ENCODE measurements around the gene UGGT2. TPM values are rescaled to one million over a fixed set of nuclear protein-coding genes. Genes with fewer than 3 reads are reported as not detected.
"Not testable (repeated sequence)": the region's sequence is repeated elsewhere in the genome, so short reads cannot be mapped to it uniquely, and the experiment has no call there.

The UGGT2 gene
- total RNA-seq, 1 experiment from 2014 or later: 14.5 TPM

DNA sequence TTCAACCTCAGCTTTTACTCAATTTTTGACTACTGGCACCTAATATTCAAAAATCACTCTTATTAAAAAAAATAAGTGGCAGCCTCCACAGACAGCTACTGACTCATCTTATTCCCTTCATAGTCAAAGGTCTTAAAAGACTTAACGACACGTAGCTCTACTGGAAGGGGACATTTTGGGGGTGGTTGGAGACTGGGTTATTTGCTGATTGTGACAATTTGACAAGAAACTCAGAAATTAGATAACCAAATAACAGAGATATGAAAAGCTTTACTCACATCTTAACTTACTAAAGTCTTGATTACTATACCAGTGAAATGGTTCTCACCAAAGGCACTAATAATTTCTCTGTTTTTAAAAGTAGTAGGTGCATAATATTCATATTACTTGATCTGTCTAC is 25.7 kb downstream of the UGGT2 start:
- H3K36me3 ChIP-seq (replicated peaks; ENCODE audit: control insufficient read depth, insufficient read depth, low read length): peaks cover 2% of the 10 kb centered on the region
- DNase-seq: no peak
- no peak overlapping the region for H3K4me3 ChIP-seq (ENCODE audit: insufficient read depth, low read depth, low read length)
- no peaks in the 10 kb centered on the region for H3K27me3 ChIP-seq (ENCODE audit: control insufficient read depth, insufficient read depth, low read length)

DNA sequence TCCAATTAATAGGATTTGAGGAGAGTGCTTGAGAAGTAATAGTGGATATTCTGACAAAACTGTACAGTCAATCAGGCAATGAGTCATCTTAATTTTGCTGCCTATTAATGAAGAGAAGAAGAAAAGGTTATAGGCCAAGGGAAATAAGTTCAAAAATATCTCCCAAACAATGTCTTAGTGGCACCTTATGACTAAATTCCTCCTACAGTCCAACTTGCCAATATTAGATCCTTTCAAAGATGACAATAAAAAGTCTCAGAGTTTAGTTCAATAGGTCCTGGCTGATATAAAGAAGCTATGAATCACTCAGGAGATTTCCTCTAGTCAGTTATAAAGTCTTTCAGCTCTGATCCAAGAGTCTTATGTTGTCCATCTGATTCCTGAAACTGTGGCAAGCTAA is 27.9 kb downstream of the UGGT2 start:
- Histone ChIP-seq H3K4me3 (ENCODE audit: insufficient read depth, low read depth, low read length) (no peak overlapping the region), H3K27me3 (ENCODE audit: control insufficient read depth, insufficient read depth, low read length) (no peaks in the 10 kb centered on the region), H3K36me3 (replicated peaks; ENCODE audit: control insufficient read depth, insufficient read depth, low read length) (peaks cover 3% of the 10 kb centered on the region)
- no peak for DNase-seq

GRCh38 chr13:96020931-96021330 is 32.3 kb downstream of the UGGT2 start:
- H3K4me3 ChIP-seq (ENCODE audit: insufficient read depth, low read depth, low read length): no peak overlapping the region
- no peak for DNase-seq
- peaks cover 8% of the 10 kb centered on the region for H3K36me3 ChIP-seq (replicated peaks; ENCODE audit: control insufficient read depth, insufficient read depth, low read length)
- H3K27me3 ChIP-seq (ENCODE audit: control insufficient read depth, insufficient read depth, low read length): no peaks in the 10 kb centered on the region

- Histone ChIP-seq H3K4me3 (ENCODE audit: insufficient read depth, low read depth, low read length) (no peak overlapping the region), H3K36me3 (replicated peaks; ENCODE audit: control insufficient read depth, insufficient read depth, low read length) (peaks cover 8% of the 10 kb centered on the region), H3K27me3 (ENCODE audit: control insufficient read depth, insufficient read depth, low read length) (no peaks in the 10 kb centered on the region)
- DNase-seq: peak; percentile 52
These were observed 33.0 kb downstream of the UGGT2 start for GRCh38 chr13:96020155-96020575.

DNA sequence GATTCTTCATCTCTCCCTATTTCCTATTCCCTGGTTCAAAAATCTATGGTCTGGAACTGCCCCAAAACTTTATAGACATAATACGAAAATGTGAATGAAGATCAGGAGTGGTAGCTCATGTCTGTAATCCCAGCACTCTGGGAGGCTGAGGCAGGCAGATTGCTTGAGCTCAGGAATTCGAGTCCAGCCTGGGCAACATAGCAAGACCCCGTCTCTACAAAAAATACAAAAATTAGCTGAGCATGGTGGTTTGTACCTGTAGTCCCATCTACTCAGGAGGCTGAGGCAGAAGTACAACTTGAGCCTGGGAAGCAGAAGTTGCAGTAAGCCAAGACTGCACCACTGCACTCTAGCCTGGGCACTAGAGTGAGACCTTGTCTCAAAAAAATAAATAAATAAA is 35.1 kb downstream of the UGGT2 start:
- no peak for DNase-seq
- no peaks in the 10 kb centered on the region for H3K27me3 ChIP-seq (ENCODE audit: control insufficient read depth, insufficient read depth, low read length)

DNA sequence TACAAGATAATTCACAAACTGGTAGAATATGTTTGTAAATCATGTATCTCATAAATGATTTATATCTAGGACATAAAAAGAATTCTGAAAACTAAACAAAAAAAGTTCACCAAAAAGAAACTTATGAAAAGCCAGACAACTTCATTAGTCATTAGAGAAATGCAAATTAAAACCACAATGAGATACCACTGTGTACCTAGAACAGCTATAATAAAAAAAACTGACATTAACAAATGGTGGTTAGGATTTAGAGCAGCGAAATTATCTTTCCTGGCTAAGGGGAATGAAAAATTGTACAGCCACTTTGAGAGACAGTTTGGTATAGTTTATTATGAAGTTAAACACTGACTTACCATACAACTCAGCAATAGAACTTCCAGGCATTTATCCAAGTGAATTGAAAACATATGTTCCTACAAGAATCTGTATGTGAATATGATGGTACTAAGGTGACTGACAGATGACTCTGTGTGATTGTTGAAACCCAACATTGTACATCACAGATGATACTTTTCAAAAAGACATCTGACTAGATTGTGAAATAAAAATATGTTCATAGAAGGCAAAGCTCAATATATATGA is 41.8 kb downstream of the UGGT2 start:
- Histone ChIP-seq H3K4me3 (ENCODE audit: insufficient read depth, low read depth, low read length) (no peak overlapping the region), H3K27me3 (ENCODE audit: control insufficient read depth, insufficient read depth, low read length) (no peaks in the 10 kb centered on the region), H3K36me3 (replicated peaks; ENCODE audit: control insufficient read depth, insufficient read depth, low read length) (peaks cover 1% of the 10 kb centered on the region; the same call in 1 of the 2 replicates)
- DNase-seq: no peak

More for the DNA sequence above, 35.1 kb downstream of the UGGT2 start:
- no peak overlapping the region for H3K4me3 ChIP-seq (ENCODE audit: insufficient read depth, low read depth, low read length)
- H3K36me3 ChIP-seq (replicated peaks; ENCODE audit: control insufficient read depth, insufficient read depth, low read length): peaks cover 8% of the 10 kb centered on the region

GRCh38 chr13:96003304-96003703 is 49.9 kb downstream of the UGGT2 start:
- no peaks in the 10 kb centered on the region for H3K36me3 ChIP-seq (replicated peaks; ENCODE audit: control insufficient read depth, insufficient read depth, low read length)
- no peaks in the 10 kb centered on the region for H3K27me3 ChIP-seq (ENCODE audit: control insufficient read depth, insufficient read depth, low read length)
- DNase-seq: no peak
- no peak overlapping the region for H3K4me3 ChIP-seq (ENCODE audit: insufficient read depth, low read depth, low read length)

DNA sequence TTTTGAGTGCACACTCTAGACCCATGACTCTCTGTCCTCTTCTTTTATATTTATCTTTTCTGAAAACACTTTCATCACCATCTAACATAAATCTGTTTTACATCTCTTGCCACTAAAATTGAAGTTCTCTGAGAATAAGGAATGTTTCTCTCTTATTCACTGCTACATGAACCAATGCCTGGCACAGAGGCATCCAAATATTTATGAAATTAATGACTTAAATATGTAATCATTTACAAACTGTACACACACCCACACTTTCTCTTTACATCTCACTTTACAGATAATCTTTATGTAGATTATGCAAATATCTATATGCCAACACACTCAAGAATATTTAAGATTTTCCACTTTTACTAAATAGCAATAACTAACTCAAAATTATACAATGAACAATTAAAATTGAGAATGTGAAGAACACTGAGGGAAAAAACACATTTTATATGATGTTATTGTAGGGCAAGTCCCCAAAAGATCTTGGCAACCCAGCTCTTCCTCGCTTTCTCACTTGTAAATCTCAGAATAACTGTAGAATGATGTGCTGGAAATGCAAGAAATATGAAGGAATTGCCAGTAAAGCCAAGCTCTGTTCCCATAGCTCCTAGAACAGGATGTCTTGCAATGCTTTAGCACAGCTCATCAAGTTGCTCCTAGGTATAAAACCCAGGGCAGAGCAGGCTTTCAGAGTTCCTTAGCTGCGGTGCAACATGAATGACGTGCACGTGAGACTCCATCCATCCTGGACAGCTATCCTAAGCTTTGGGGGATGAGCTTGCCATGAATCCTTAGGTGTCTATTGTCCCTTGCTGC is 50.7 kb downstream of the UGGT2 start:
- H3K27me3 ChIP-seq (ENCODE audit: control insufficient read depth, insufficient read depth, low read length): no peaks in the 10 kb centered on the region
- H3K36me3 ChIP-seq (replicated peaks; ENCODE audit: control insufficient read depth, insufficient read depth, low read length): no peaks in the 10 kb centered on the region
- H3K4me3 ChIP-seq (ENCODE audit: insufficient read depth, low read depth, low read length): no peak overlapping the region
- DNase-seq: no peak

GRCh38 chr13:96000069-96000468 is 53.1 kb downstream of the UGGT2 start:
- Histone ChIP-seq H3K4me3 (ENCODE audit: insufficient read depth, low read depth, low read length) (no peak overlapping the region), H3K27me3 (ENCODE audit: control insufficient read depth, insufficient read depth, low read length) (no peaks in the 10 kb centered on the region), H3K36me3 (replicated peaks; ENCODE audit: control insufficient read depth, insufficient read depth, low read length) (no peaks in the 10 kb centered on the region)
- DNase-seq: no peak

DNA sequence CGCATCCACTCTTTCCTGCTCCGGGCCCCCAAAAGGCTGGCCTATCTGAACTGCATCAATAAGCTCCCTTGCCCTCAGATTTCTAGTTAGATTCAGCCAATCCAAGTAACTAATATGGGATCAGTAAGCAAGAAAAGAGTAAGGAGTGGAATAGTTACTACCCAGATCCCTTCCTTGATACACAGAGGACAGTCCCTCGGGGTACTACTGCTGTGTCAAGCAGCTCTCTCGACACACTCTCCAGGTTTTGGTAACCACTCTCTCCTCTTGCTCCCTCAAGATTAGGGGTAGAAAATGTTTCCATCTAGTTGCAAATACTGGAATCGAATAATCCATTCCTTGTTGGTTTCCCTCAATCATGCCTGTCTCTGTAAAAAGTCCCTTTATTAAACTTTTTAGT is 65.4 kb downstream of the UGGT2 start:
- no peak for DNase-seq

DNA sequence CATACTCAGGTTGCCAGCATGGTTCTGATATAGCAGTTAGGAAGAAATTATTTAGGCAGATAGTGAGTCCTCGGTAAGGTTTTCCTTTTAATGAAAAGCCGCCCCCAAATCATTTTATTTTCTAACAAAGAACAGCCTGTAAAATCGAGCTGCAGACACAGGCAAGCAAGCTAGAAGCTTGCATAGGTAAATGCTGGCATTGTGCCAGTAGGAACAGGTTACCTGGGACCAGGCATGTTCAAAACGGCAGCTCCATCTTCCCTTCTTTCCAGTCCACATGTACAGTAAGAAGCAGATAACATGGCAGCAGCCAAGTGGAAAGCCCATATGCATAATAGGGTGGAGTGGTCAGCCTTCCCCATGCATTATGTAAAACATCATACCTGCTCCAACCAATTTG is 71.1 kb downstream of the UGGT2 start:
- Histone ChIP-seq H3K4me3 (ENCODE audit: insufficient read depth, low read depth, low read length) (no peak overlapping the region), H3K36me3 (replicated peaks; ENCODE audit: control insufficient read depth, insufficient read depth, low read length) (no peaks in the 10 kb centered on the region), H3K27me3 (ENCODE audit: control insufficient read depth, insufficient read depth, low read length) (no peaks in the 10 kb centered on the region)
- DNase-seq: no peak

More for the DNA sequence above, 65.4 kb downstream of the UGGT2 start:
- no peak overlapping the region for H3K4me3 ChIP-seq (ENCODE audit: insufficient read depth, low read depth, low read length)
- no peaks in the 10 kb centered on the region for H3K27me3 ChIP-seq (ENCODE audit: control insufficient read depth, insufficient read depth, low read length)
- H3K36me3 ChIP-seq (replicated peaks; ENCODE audit: control insufficient read depth, insufficient read depth, low read length): no peaks in the 10 kb centered on the region

- H3K27me3 ChIP-seq (ENCODE audit: control insufficient read depth, insufficient read depth, low read length); H3K36me3 ChIP-seq (replicated peaks; ENCODE audit: control insufficient read depth, insufficient read depth, low read length); DNase-seq; H3K4me3 ChIP-seq (ENCODE audit: insufficient read depth, low read depth, low read length): not testable (repeated sequence)
These were observed 80.5 kb downstream of the UGGT2 start for GRCh38 chr13:95972651-95973050.

DNA sequence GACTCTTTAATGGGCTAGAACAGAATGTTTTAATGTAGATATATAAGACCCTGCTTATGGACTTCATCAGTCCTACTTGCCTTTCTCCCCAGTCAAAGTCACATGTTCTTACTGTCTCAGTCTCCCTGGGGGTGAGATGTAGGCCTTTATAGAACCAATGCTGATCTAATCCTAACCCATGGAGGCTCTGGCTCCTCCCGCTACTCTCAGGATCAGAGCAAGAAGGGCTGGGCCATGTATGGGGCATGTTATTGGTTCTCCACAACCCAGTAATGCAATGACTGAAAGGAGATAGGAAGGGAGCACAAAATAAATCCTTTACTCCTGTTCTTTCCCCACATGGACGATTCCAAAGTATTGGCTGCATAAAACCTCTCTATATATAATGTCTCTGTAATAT is 82.3 kb downstream of the UGGT2 start:
- H3K27me3 ChIP-seq (ENCODE audit: control insufficient read depth, insufficient read depth, low read length): no peaks in the 10 kb centered on the region
- no peak overlapping the region for H3K4me3 ChIP-seq (ENCODE audit: insufficient read depth, low read depth, low read length)
- H3K36me3 ChIP-seq (replicated peaks; ENCODE audit: control insufficient read depth, insufficient read depth, low read length): no peaks in the 10 kb centered on the region; the same call in 1 of the 2 replicates
- peak; percentile 7 for DNase-seq

GRCh38 chr13:95968906-95969305 is 84.3 kb downstream of the UGGT2 start:
- no peaks in the 10 kb centered on the region; the same call in 1 of the 2 replicates for H3K36me3 ChIP-seq (replicated peaks; ENCODE audit: control insufficient read depth, insufficient read depth, low read length)
- no peak for DNase-seq
- H3K4me3 ChIP-seq (ENCODE audit: insufficient read depth, low read depth, low read length): no peak overlapping the region
- no peaks in the 10 kb centered on the region for H3K27me3 ChIP-seq (ENCODE audit: control insufficient read depth, insufficient read depth, low read length)

DNA sequence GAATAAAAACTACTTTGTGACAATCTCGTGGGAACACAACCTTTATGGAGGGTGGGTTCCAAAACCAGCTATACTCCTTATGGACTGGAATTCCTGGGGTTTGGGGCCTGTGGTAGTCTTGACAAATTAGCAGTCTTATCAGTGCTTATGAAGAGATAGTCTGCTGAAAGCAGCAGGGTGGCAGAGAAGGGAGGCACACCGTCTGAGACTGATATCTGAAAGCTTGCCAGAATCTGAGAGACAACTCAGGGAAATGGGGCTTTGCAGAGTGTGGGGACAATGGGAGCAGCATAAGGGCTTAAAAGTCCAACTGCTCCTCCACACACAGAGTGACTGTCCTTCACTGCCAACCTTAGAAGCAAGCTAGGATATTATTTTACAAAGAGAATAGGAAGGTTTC is 95.9 kb downstream of the UGGT2 start:
- Histone ChIP-seq H3K27me3 (ENCODE audit: control insufficient read depth, insufficient read depth, low read length) (no peaks in the 10 kb centered on the region), H3K4me3 (ENCODE audit: insufficient read depth, low read depth, low read length) (no peak overlapping the region), H3K36me3 (replicated peaks; ENCODE audit: control insufficient read depth, insufficient read depth, low read length) (no peaks in the 10 kb centered on the region)
- DNase-seq: no peak
